Mucosa of rectum (tissue), 2 donors: ENCODE measurements around the gene RASGRP3.

Source experiments
- H3K27ac ChIP-seq, 2 donors: one replicate each; pipeline ENCODE4 v1.7.0; 2013; ENCODE audit warnings: inconsistent platforms in 2 of 2, low read depth in 2 of 2, low read length in 2 of 2
- H3K27me3 ChIP-seq, 2 donors: one replicate each; pipeline ENCODE4 v1.7.0; 2013; ENCODE audit warnings: low read length in 2 of 2; ENCODE audit not compliant: control insufficient read depth in 2 of 2, insufficient read depth in 2 of 2
- H3K36me3 ChIP-seq, 2 donors: one replicate each; pipeline ENCODE4 v1.7.0; 2013; ENCODE audit warnings: low read length in 2 of 2; ENCODE audit not compliant: control insufficient read depth in 2 of 2, insufficient read depth in 2 of 2
- H3K4me1 ChIP-seq, 2 donors: one replicate each; pipeline ENCODE4 v1.7.0; 2013; ENCODE audit warnings: low read length in 2 of 2, mild to moderate bottlenecking in 1 of 2; ENCODE audit not compliant: control insufficient read depth in 2 of 2, insufficient read depth in 2 of 2
- H3K4me3 ChIP-seq, 2 donors: one replicate each; pipeline ENCODE4 v1.7.0; 2013; ENCODE audit warnings: low read length in 2 of 2
- H3K9ac ChIP-seq, 2 donors: one replicate each; pipeline ENCODE4 v1.7.0; 2013; ENCODE audit warnings: low read length in 2 of 2, low read depth in 1 of 2, mild to moderate bottlenecking in 1 of 2
- H3K9me3 ChIP-seq, 2 donors: one replicate each; pipeline ENCODE4 v1.7.0; 2013; ENCODE audit warnings: low read length in 2 of 2; ENCODE audit not compliant: control insufficient read depth in 2 of 2
- donor health status: healthy.
- donor health status: Normal muscosa, but diverticular disease.

RASGRP3 gene, protein sequence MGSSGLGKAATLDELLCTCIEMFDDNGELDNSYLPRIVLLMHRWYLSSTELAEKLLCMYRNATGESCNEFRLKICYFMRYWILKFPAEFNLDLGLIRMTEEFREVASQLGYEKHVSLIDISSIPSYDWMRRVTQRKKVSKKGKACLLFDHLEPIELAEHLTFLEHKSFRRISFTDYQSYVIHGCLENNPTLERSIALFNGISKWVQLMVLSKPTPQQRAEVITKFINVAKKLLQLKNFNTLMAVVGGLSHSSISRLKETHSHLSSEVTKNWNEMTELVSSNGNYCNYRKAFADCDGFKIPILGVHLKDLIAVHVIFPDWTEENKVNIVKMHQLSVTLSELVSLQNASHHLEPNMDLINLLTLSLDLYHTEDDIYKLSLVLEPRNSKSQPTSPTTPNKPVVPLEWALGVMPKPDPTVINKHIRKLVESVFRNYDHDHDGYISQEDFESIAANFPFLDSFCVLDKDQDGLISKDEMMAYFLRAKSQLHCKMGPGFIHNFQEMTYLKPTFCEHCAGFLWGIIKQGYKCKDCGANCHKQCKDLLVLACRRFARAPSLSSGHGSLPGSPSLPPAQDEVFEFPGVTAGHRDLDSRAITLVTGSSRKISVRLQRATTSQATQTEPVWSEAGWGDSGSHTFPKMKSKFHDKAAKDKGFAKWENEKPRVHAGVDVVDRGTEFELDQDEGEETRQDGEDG

GRCh38 chr2:33476131-33476792, at the start of gene RASGRP3:
RASGRP3 (plus strand) TSS chr2:33476649; CDS start chr2:33515137, 38,488 bp downstream.
- Histone ChIP-seq H3K4me1 (peaks cover 9% of the 10 kb centered on the region in 2 donors), H3K4me3 (peak within 1 kb of the TSS; percentile 76 to 96), H3K27ac (peak within 1 kb of the TSS; percentile 79 to 89), H3K27me3 (no peaks in the 10 kb centered on the region), H3K36me3 (no peaks in the 10 kb centered on the region), H3K9me3 (no peaks in the 10 kb centered on the region), H3K9ac (peak within 1 kb of the TSS; percentile 66 to 78)

DNA sequence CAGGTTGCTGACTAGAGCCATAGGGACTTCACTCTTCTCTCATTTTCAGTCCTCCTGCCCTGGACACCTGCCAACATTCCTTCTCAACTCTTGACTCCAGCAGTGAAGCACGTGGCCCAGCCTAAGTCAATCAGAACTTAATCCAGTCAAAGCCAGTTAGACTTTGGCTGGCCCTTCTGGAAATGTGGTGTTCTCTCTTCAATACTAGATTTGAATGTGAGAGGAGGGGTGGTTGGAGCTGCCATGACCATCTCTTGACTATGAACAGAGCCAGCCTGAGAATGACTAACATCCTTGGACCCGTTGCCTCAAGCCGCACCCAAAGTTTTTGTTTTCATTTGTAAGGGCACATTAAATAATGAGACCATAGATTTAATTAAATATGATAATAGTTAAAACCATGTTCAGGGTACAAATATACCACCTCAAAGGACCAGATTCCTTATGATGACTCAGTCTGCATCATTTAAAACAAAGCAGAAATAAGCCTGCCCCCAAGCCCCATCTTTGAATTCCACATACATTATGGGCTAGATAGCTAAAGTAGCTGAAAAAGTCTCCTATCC, 49.7 kb upstream of the RASGRP3 start:
- no peak overlapping the region for H3K4me3 ChIP-seq
- no peak overlapping the region for H3K9ac ChIP-seq
- H3K27ac ChIP-seq, result no peak overlapping the region
- no peaks in the 10 kb centered on the region for H3K4me1 ChIP-seq
- no peaks in the 10 kb centered on the region for H3K36me3 ChIP-seq
- no peaks in the 10 kb centered on the region for H3K9me3 ChIP-seq
- no peaks in the 10 kb centered on the region for H3K27me3 ChIP-seq

- Histone ChIP-seq H3K9me3 (no peaks in the 10 kb centered on the region), H3K4me1 (no peaks in the 10 kb centered on the region), H3K27ac (no peak overlapping the region), H3K36me3 (no peaks in the 10 kb centered on the region), H3K4me3 (no peak overlapping the region), H3K9ac (no peak overlapping the region), H3K27me3 (no peaks in the 10 kb centered on the region)
These were observed 46.4 kb upstream of the RASGRP3 start for GRCh38 chr2:33430077-33430476.

DNA sequence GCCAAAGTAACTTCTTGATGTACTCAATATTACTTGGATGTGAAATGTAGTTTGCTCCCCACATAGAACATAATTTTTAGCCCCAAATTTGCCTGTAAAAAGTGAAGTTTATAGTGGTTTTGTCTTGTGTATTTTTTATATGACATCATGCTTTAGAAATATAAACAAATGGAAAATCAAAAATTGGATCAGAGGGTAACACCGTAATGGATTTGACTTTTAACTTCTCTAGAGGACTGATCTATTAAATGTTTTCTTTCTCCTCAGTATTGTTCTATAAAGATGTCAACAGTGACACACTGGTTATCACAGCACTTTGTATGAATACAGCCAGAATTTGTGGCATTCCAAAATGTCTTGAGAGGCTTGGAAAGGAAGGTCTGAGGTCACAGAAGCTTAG, 45.6 kb upstream of the RASGRP3 start:
- no peaks in the 10 kb centered on the region for H3K27me3 ChIP-seq
- H3K4me3 ChIP-seq, result no peak overlapping the region

DNA sequence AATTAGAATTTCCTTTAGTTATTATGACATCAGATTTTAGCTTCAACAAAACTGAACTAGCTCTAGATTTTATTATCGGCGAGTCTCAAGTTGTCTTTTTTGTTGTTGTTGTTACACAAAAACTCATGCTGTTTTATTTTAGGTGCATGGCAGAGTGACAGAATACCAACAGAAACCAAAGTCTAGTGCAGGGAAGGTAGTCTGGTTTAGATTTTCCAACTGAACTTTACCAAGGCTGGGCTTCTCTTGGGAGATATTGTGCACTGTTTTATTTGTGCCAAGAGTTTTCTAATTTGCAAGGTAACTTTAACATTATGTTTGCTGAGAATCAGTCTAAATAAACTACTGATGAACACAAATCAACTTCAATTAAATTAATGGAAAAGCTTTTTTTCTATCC, 43.6 kb upstream of the RASGRP3 start:
- H3K27ac ChIP-seq, result no peak overlapping the region
- H3K9ac ChIP-seq, result no peak overlapping the region
- H3K4me3 ChIP-seq, result no peak overlapping the region
- no peaks in the 10 kb centered on the region for H3K4me1 ChIP-seq
- H3K9me3 ChIP-seq, result no peaks in the 10 kb centered on the region
- H3K27me3 ChIP-seq, result no peaks in the 10 kb centered on the region
- no peaks in the 10 kb centered on the region for H3K36me3 ChIP-seq

More for the DNA sequence above, 45.6 kb upstream of the RASGRP3 start:
- Histone ChIP-seq H3K9me3 (no peaks in the 10 kb centered on the region), H3K4me1 (no peaks in the 10 kb centered on the region), H3K9ac (no peak overlapping the region), H3K27ac (no peak overlapping the region), H3K36me3 (no peaks in the 10 kb centered on the region)

DNA sequence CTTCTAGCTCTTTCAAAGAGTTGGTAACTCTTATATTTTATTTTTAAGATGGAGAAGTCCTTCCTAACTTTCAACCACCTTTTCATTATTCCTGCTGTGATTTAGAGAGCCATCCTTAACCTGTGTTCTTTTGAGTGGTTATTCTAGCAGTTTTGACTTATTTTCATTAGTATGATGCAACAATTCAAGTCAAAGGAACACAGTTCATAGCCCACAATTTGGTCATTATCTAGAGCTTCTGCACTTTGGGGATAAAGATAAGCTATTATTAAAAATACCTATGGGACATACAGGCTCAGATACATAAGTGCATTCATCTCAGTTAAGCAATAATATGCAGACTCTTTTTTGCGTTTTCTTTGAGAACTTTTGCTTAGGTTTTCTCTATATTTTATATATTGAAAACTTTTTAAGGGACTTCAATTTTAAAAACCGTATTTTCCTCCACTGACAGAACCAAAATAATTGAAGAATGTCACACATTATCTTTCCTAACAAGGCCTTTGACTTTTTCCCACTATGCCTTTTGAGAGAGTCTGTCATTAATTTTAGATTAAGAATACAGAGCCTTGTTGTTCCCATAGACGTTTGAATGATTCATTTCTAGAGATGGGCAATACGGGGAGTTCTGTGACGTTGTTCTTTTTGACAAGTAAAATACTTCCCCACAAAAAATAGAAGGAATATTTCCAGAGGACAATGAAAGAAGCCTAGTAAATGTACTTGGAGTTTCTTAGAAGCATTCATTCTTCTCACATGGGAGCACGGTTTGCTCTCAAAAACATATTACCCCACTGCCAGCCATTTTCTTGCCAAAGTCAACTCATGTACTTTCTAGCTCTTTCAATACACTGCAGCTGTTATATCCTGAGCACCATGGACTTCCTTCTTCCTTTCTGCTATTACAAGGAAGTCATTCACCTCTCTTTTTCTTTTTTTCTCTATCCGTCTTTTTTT, 42.9 kb upstream of the RASGRP3 start:
- no peaks in the 10 kb centered on the region for H3K36me3 ChIP-seq
- no peak overlapping the region for H3K4me3 ChIP-seq
- H3K27ac ChIP-seq, result no peak overlapping the region
- H3K4me1 ChIP-seq, result no peaks in the 10 kb centered on the region
- no peaks in the 10 kb centered on the region for H3K27me3 ChIP-seq
- H3K9ac ChIP-seq, result no peak overlapping the region
- H3K9me3 ChIP-seq, result no peaks in the 10 kb centered on the region

DNA sequence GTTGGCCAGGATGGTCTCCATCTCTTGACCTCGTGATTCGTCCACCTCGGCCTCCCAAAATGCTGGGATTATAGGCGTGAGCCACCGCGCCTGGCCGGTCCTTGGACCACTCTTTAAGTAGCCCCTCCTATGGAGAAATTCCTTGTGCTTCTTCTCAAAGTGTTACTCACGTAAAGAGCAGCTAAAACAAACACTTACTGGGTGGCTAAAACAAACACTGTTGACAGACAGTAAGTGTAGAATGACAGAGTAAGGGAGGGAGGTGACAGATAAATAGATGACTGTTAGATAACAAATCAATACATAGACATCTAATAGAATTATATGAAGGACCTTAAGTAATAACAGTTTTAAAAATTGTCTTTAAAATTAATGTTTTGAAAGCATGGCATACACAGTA, 40.9 kb upstream of the RASGRP3 start:
- Histone ChIP-seq H3K9ac (no peak overlapping the region), H3K4me3 (no peak overlapping the region), H3K36me3 (no peaks in the 10 kb centered on the region), H3K27ac (no peak overlapping the region), H3K9me3 (no peaks in the 10 kb centered on the region), H3K4me1 (no peaks in the 10 kb centered on the region), H3K27me3 (no peaks in the 10 kb centered on the region)

DNA sequence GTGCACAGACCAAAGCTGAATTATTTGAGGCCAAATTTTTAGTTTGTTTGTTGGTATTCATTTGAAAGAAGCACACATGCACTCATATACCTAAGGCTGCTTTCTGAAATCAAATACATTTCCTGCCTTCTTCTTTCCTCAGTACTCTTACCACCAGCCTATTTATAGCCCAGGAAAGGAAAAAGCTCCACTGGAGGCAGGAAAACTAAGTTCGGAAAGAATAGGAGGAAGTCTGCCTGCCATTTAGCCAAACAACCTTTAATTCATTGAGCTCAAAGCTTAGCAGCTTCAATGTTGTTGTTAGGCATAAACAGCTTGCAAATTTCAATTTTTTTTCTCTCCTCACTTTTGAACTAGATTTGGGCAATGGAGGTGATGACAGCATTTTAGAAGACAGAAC, 40.4 kb upstream of the RASGRP3 start:
- Histone ChIP-seq H3K27ac (no peak overlapping the region), H3K4me3 (no peak overlapping the region), H3K9me3 (no peaks in the 10 kb centered on the region)

DNA sequence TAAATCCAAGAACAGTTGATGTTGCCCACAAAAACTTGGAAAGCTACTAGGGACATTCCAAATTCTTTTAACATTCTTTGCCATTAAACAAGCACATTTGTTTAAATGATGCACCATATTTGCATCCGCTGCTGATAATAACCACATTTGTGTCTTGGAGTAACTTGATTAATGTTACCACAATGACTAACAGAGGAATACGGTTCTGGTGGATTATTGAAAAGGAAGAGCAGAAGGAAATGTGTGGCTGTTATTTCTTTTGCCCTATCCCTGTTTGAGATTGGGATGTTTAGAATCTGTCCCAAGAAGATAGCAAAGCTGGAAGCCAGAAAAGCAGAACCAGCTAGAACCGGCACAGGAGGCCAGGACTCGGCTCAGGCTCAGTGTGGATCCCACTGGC, 39.2 kb upstream of the RASGRP3 start:
- Histone ChIP-seq H3K9me3 (no peaks in the 10 kb centered on the region), H3K27ac (no peak overlapping the region), H3K4me3 (no peak overlapping the region), H3K36me3 (no peaks in the 10 kb centered on the region), H3K27me3 (no peaks in the 10 kb centered on the region), H3K9ac (no peak overlapping the region), H3K4me1 (no peaks in the 10 kb centered on the region)

More for the DNA sequence above, 40.4 kb upstream of the RASGRP3 start:
- no peaks in the 10 kb centered on the region for H3K27me3 ChIP-seq
- H3K36me3 ChIP-seq, result no peaks in the 10 kb centered on the region
- H3K9ac ChIP-seq, result no peak overlapping the region
- H3K4me1 ChIP-seq, result no peaks in the 10 kb centered on the region
